Type B pancreatic cell (in vitro differentiated cells): ENCODE measurements around the gene MICAL1. TPM values are rescaled to one million over a fixed set of nuclear protein-coding genes. Genes with fewer than 3 reads are reported as not detected.

Experiments
- DNase-seq: peaks from one replicate; pipeline ENCODE4 v3.0.0; 2021; ENCODE audit warnings: mixed read lengths; ENCODE audit not compliant: unreplicated experiment; ENCODE audit errors: extremely low spot score
- H3K27ac Mint-ChIP-seq: 2 replicates; pipeline ENCODE4 v1.8.0; 2021; ENCODE audit warnings: mild to moderate bottlenecking, mixed read lengths
- H3K27me3 Mint-ChIP-seq: 2 replicates; pipeline ENCODE4 v1.8.0; 2021; ENCODE audit warnings: mixed read lengths
- H3K36me3 Mint-ChIP-seq: 2 replicates; pipeline ENCODE4 v1.8.0; 2021; ENCODE audit warnings: mixed read lengths
- H3K4me1 Mint-ChIP-seq: one replicate; pipeline ENCODE4 v1.8.0; 2021; ENCODE audit warnings: mixed read lengths; ENCODE audit not compliant: unreplicated experiment
- H3K4me3 Mint-ChIP-seq: 2 replicates; pipeline ENCODE4 v1.8.0; 2021; ENCODE audit warnings: mild to moderate bottlenecking, mixed read lengths
- H3K9me3 Mint-ChIP-seq: 2 replicates; pipeline ENCODE4 v1.8.0; 2021; ENCODE audit warnings: mixed read lengths
- CTCF ChIP-seq: fragments of 200-600 bp; sonication (generic); conservative IDR thresholded peaks from 2 replicates; pipeline ENCODE4 v1.5.0; 2021; ENCODE audit warnings: antibody characterized with exemption, mild to moderate bottlenecking
- total RNA-seq: library from RNA; stranded (reverse); gene quantifications from 2 replicates; pipeline ENCODE4 v1.2.1, GENCODE V29; 2021; ENCODE audit warnings: low replicate concordance

Gene MICAL1
- total RNA-seq, 1 donor from 2014 or later, result 49.7 TPM

- no peak for TF ChIP-seq CTCF
- H3K4me3 Mint-ChIP-seq, result no peak overlapping the region
- peaks cover 15% of the 10 kb centered on the region for H3K36me3 Mint-ChIP-seq
- no peak for DNase-seq
- H3K4me1 Mint-ChIP-seq, result no peaks in the 10 kb centered on the region
- no peaks in the 10 kb centered on the region for H3K9me3 Mint-ChIP-seq
- H3K27ac Mint-ChIP-seq, result no peak overlapping the region
- no peaks in the 10 kb centered on the region for H3K27me3 Mint-ChIP-seq
Measured at GRCh38 chr6:109447087-109447486, 8.5 kb downstream of the MICAL1 start.

GRCh38 chr6:109446541-109446940 is 9.0 kb downstream of the MICAL1 start:
- Mint-ChIP-seq H3K9me3 (no peaks in the 10 kb centered on the region), H3K36me3 (peaks cover 15% of the 10 kb centered on the region), H3K27me3 (no peaks in the 10 kb centered on the region), H3K27ac (no peak overlapping the region), H3K4me1 (no peaks in the 10 kb centered on the region), H3K4me3 (no peak overlapping the region)
- no peak for TF ChIP-seq CTCF
- no peak for DNase-seq

- H3K27ac Mint-ChIP-seq, result no peak overlapping the region
Measured at GRCh38 chr6:109446072-109446471, 9.5 kb downstream of the MICAL1 start.

GRCh38 chr6:109445382-109445781 is 10.2 kb downstream of the MICAL1 start:
- TF ChIP-seq CTCF, result no peak
- Mint-ChIP-seq H3K4me3 (no peak overlapping the region), H3K27me3 (no peaks in the 10 kb centered on the region), H3K27ac (no peak overlapping the region), H3K9me3 (no peaks in the 10 kb centered on the region), H3K4me1 (no peaks in the 10 kb centered on the region), H3K36me3 (peaks cover 15% of the 10 kb centered on the region)
- no peak for DNase-seq

More at GRCh38 chr6:109446072-109446471, 9.5 kb downstream of the MICAL1 start:
- Mint-ChIP-seq H3K27me3 (no peaks in the 10 kb centered on the region), H3K4me3 (no peak overlapping the region), H3K9me3 (no peaks in the 10 kb centered on the region), H3K36me3 (peaks cover 15% of the 10 kb centered on the region), H3K4me1 (no peaks in the 10 kb centered on the region)
- no peak for DNase-seq
- TF ChIP-seq CTCF, result no peak

GRCh38 chr6:109443425-109443950 is 12.1 kb downstream of the MICAL1 start:
- no peak for DNase-seq
- peaks cover 15% of the 10 kb centered on the region for H3K36me3 Mint-ChIP-seq
- TF ChIP-seq CTCF, result no peak
- H3K4me3 Mint-ChIP-seq, result no peak overlapping the region
- H3K9me3 Mint-ChIP-seq, result no peaks in the 10 kb centered on the region
- peaks cover 5% of the 10 kb centered on the region for H3K4me1 Mint-ChIP-seq
- no peaks in the 10 kb centered on the region for H3K27me3 Mint-ChIP-seq
- H3K27ac Mint-ChIP-seq, result no peak overlapping the region
